HepG2 (cell line): ENCODE measurements around the gene FCGR3B. TPM values are rescaled to one million over a fixed set of nuclear protein-coding genes. Genes with fewer than 3 reads are reported as not detected.
"Not testable (repeated sequence)": the region's sequence is repeated elsewhere in the genome, so short reads cannot be mapped to it uniquely, and the experiment has no call there.

ENCODE experiments used
- ATAC-seq: fragments of 200-7000 bp; cut with Tn5 transposase; 3 replicates; pipeline ENCODE4 v1.9.1; 2020; ENCODE audit warnings: mild to moderate bottlenecking, moderate library complexity
- BruUV-seq: library from RNA; stranded (reverse); fragments of 400-500 nt; replicated peaks from 2 replicates; lab custom pipeline; 2021; lab: Mats Ljungman, UMichigan
- CTCF ChIA-PET: fragments of 300-600 bp; formaldehyde crosslinking; extraction: SDS; loops from one replicate; lab custom pipeline; 2021; ENCODE audit warnings: low total read pairs, inconsistent platforms, low intra/inter-chr PET ratio; lab: Yijun Ruan, JAX
- POLR2A ChIA-PET: fragments of 350-600 bp; sonication (Branson Sonifier 250); formaldehyde crosslinking; loops from one replicate; lab custom pipeline; 2020; ENCODE audit warnings: antibody characterized with exemption, inconsistent platforms; lab: Yijun Ruan, JAX
- DNase-seq: peaks from one replicate; pipeline ENCODE4 v3.0.0-alpha.2; 2015; ENCODE audit warnings: low spot score
- FAIRE-seq: peaks from 3 replicates; lab custom pipeline; 2011; peaks lifted over from hg19 to GRCh38; lab: Jason Lieb, UNC
- H2AFZ ChIP-seq: one replicate; pipeline ENCODE4 v1.6.1; 2011; ENCODE audit warnings: low read length, inconsistent platforms
- H3K27ac ChIP-seq: fragments of 300-600 bp; 3 replicates; pipeline ENCODE4 v1.8.0; 2011; ENCODE audit warnings: mixed run types, mild to moderate bottlenecking, mixed read lengths, low read length, inconsistent platforms; ENCODE audit not compliant: insufficient read depth; ENCODE audit errors: extremely low read length
- H3K27me3 ChIP-seq, 2 experiments: fragments of 200-600 bp in 1 of 2; 2 replicates in 1 of 2; 3 replicates in 1 of 2; pipeline versions ENCODE4 v1.6.0 to v1.8.0; 2011; ENCODE audit warnings: low read length in 2 of 2, mild to moderate bottlenecking in 2 of 2, moderate library complexity in 2 of 2, inconsistent platforms in 1 of 2; ENCODE audit not compliant: insufficient read depth in 2 of 2, control insufficient read depth in 1 of 2
- H3K36me3 ChIP-seq, 2 experiments: fragments of 200-600 bp in 1 of 2; replicated peaks in 1 of 2; 2 replicates in 1 of 2; 3 replicates in 1 of 2; pipeline versions ENCODE4 v1.5.1 to v1.8.0; 2011; ENCODE audit warnings: low read length in 2 of 2, inconsistent platforms in 1 of 2; ENCODE audit not compliant: insufficient read depth in 2 of 2, control insufficient read depth in 1 of 2
- H3K4me1 ChIP-seq: 2 replicates; pipeline ENCODE4 v1.5.1; 2012; ENCODE audit warnings: low read length, inconsistent platforms; ENCODE audit not compliant: insufficient read depth
- H3K4me2 ChIP-seq: 2 replicates; pipeline ENCODE4 v1.6.0; 2011; ENCODE audit warnings: low read depth, low read length, inconsistent platforms
- H3K4me3 ChIP-seq, 3 experiments: fragments of 200-600 bp in 1 of 3; sonication (generic), shearing (Covaris generic) in 1 of 3; replicated peaks in 1 of 3; 2 replicates each; pipeline ENCODE4 v1.5.1; 2011 to 2016; ENCODE audit warnings: low read length in 3 of 3, inconsistent platforms in 2 of 3, low read depth in 2 of 3, mild to moderate bottlenecking in 2 of 3, control low read depth in 1 of 3, mixed read lengths in 1 of 3; ENCODE audit not compliant: insufficient read depth in 1 of 3
- H3K79me2 ChIP-seq: one replicate; pipeline ENCODE4 v1.6.1; 2011; ENCODE audit warnings: low read length, inconsistent platforms; ENCODE audit not compliant: insufficient read depth
- H3K9ac ChIP-seq: 2 replicates; pipeline ENCODE4 v1.6.0; 2011; ENCODE audit warnings: mild to moderate bottlenecking, low read depth, low read length, inconsistent platforms; ENCODE audit not compliant: insufficient read depth
- H3K9me3 ChIP-seq: 2 replicates; pipeline ENCODE4 v1.5.1; 2012; ENCODE audit warnings: mild to moderate bottlenecking, low read length
- H4K20me1 ChIP-seq: 2 replicates; pipeline ENCODE4 v1.6.0; 2011; ENCODE audit warnings: inconsistent platforms, mild to moderate bottlenecking, low read length, moderate library complexity; ENCODE audit not compliant: insufficient read depth
- ZMYM2 ChIP-seq: sonication (generic); formaldehyde crosslinking; IDR thresholded peaks from 2 replicates; pipeline ENCODE4 v1.8.0; 2022; ENCODE audit warnings: mild to moderate bottlenecking, missing genetic modification reagents
- ZMYM3 ChIP-seq: sonication (generic); formaldehyde crosslinking; IDR thresholded peaks from 2 replicates; pipeline ENCODE4 v1.5.1; 2020; ENCODE audit warnings: mild to moderate bottlenecking, missing genetic modification reagents
- WGBS: methylation state at CpG from one replicate; pipeline ENCODE4 v1.1.6; 2017; ENCODE audit warnings: low lambda C conversion rate; 5-methylcytosine and 5-hydroxymethylcytosine counted together
- in situ Hi-C: cut with HindIII; loops from 2 replicates; pipeline ENCODE4 v1.10.0; 2017; ENCODE audit warnings: low pct_unique_long_range_greater_than_20kb; ENCODE audit not compliant: extremely low pct_ligation_motif_present
- intact Hi-C: fragments of 100-400 bp; cut with micrococcal nuclease; formaldehyde crosslinking; loops from one replicate; pipeline ENCODE4 v1.10.0; 2022; ENCODE audit not compliant: unreplicated experiment
- polyA plus RNA-seq, 8 experiments: library from polyadenylated mRNA; depleted of rRNA in 3 of 8; stranded (reverse) in 7 of 8; unstranded in 1 of 8; fragments of >200 nt; fragmentation: Illumina TruSeq in 4 of 8; extraction: Trizol in 4 of 8; gene quantifications; 2 replicates each; pipeline versions ENCODE4 v1.2.1 to v1.2.3, GENCODE V29; 2011 to 2016; ENCODE audit warnings: low read depth in 4 of 8, missing spikeins in 1 of 8, mixed read lengths in 1 of 8; ENCODE audit not compliant: insufficient read depth in 1 of 8
- total RNA-seq, 5 experiments: library from RNA; depleted of rRNA; stranded (reverse); fragments of >200 nt; fragmentation: Illumina TruSeq; extraction: Trizol; gene quantifications; 2 replicates each; pipeline ENCODE4 v1.2.3, GENCODE V29; 2016; ENCODE audit warnings: low read depth in 1 of 5
- TF ChIP-seq, protein P1 (sequence below): IDR thresholded peaks from 2 replicates; pipeline ENCODE4 v1.6.1; 2016; ENCODE audit warnings: mild to moderate bottlenecking
- TF ChIP-seq, protein P2 (sequence below): IDR thresholded peaks from 2 replicates; pipeline ENCODE4 v1.6.1; 2012; ENCODE audit warnings: inconsistent platforms
- TF ChIP-seq, protein P3 (sequence below): sonication (generic); formaldehyde crosslinking; IDR thresholded peaks from 2 replicates; pipeline ENCODE4 v1.9.0; 2022; ENCODE audit warnings: missing genetic modification reagents, mild to moderate bottlenecking, borderline replicate concordance

Gene FCGR3B
- total and polyA plus RNA-seq, 2 of the 13 experiments (the other 11 are each of a cell fraction or from before 2014, with no cell fraction given) = not detected

DNA sequence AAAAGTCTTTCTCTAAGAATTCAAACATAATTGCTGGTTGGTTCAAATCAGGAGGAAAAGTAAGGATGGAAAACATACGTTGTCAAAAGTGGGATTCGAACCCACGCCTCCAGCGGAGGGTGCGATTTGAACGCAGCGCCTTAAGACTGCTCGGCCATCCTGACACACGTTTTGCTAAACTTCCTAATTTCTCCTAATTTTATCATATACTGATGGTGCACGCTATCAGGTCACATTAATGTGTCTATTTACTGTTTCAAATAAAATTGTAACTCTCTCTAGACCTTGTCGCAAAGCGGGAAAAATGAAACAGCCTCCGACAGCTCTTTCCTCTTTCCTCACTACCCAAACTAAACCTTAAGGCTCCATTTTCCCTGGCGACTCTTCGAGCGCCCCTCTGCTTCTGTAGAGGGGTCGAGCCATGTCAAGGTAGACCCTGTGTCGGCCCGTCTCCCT lies 19.1 kb downstream of the FCGR3B start:
- DNase-seq = peak; percentile 10
- Histone ChIP-seq H2AFZ (peak overlapping the region; percentile 42), H3K9ac (peak overlapping the region; percentile 15; the same call in 1 of the 2 replicates), H3K4me3 (peak overlapping the region; percentile 59 to 69 (median 60)), H3K4me2 (peak overlapping the region; percentile 82)
- H3K9me3 ChIP-seq, FAIRE-seq, H4K20me1 ChIP-seq, H3K27ac ChIP-seq, H3K79me2 ChIP-seq, BruUV-seq, H3K4me1 ChIP-seq, H3K36me3 ChIP-seq, ATAC-seq, CTCF ChIA-PET, in situ Hi-C loops, H3K27me3 ChIP-seq: not testable (repeated sequence)
- POLR2A ChIA-PET = interaction anchor here (0.6 kb wide), 1 partner anchor 115 kb away, joined by 3 read pairs; no protein-coding TSS in a partner anchor
- intact Hi-C loops = loop anchor here (5.0 kb wide), 1 partner anchor 80 kb away; no protein-coding TSS in a partner anchor
- WGBS = 3% methylated on average over 19 of the region's 19 CpGs
- TF ChIP-seq, protein P1, sequence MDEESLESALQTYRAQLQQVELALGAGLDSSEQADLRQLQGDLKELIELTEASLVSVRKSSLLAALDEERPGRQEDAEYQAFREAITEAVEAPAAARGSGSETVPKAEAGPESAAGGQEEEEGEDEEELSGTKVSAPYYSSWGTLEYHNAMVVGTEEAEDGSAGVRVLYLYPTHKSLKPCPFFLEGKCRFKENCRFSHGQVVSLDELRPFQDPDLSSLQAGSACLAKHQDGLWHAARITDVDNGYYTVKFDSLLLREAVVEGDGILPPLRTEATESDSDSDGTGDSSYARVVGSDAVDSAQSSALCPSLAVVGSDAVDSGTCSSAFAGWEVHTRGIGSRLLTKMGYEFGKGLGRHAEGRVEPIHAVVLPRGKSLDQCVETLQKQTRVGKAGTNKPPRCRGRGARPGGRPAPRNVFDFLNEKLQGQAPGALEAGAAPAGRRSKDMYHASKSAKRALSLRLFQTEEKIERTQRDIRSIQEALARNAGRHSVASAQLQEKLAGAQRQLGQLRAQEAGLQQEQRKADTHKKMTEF (CRISPR knock-in tag) = peak; percentile 11; the same call in 1 of the 2 replicates
- TF ChIP-seq, protein P2, sequence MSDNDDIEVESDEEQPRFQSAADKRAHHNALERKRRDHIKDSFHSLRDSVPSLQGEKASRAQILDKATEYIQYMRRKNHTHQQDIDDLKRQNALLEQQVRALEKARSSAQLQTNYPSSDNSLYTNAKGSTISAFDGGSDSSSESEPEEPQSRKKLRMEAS = 0 out of 2 replicates have a peak, but pooled peaks have one; percentile 15
- peak; percentile 59; the same call in 1 of the 2 replicates for TF ChIP-seq ZMYM3 (CRISPR knock-in tag)
- TF ChIP-seq, protein P3, sequence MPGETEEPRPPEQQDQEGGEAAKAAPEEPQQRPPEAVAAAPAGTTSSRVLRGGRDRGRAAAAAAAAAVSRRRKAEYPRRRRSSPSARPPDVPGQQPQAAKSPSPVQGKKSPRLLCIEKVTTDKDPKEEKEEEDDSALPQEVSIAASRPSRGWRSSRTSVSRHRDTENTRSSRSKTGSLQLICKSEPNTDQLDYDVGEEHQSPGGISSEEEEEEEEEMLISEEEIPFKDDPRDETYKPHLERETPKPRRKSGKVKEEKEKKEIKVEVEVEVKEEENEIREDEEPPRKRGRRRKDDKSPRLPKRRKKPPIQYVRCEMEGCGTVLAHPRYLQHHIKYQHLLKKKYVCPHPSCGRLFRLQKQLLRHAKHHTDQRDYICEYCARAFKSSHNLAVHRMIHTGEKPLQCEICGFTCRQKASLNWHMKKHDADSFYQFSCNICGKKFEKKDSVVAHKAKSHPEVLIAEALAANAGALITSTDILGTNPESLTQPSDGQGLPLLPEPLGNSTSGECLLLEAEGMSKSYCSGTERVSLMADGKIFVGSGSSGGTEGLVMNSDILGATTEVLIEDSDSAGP (CRISPR knock-in tag) = peak; percentile 38; the same call in 1 of the 2 replicates
- peak; percentile 58; the same call in 1 of the 2 replicates for TF ChIP-seq ZMYM2 (CRISPR knock-in tag)

DNA sequence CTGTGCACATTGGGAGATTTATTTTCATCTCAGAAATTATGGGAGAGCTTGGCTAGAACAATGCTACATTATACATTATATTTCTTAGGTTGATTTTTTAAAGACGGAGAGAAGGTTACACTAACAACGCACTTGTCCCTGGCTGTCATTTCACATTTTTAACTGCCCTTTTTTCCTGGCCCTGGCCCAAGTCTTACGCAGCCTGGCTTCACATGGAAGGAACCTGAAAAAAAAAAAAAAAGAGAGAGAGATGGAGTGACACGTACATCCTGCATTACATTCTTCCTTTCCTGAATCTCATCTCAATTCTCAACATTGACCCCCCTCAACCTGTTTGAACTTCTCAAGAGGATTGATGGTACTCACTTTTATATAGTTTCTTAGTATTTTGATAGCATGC lies 20.8 kb downstream of the FCGR3B start:
- not testable (repeated sequence) for H3K4me2 ChIP-seq, BruUV-seq

DNA sequence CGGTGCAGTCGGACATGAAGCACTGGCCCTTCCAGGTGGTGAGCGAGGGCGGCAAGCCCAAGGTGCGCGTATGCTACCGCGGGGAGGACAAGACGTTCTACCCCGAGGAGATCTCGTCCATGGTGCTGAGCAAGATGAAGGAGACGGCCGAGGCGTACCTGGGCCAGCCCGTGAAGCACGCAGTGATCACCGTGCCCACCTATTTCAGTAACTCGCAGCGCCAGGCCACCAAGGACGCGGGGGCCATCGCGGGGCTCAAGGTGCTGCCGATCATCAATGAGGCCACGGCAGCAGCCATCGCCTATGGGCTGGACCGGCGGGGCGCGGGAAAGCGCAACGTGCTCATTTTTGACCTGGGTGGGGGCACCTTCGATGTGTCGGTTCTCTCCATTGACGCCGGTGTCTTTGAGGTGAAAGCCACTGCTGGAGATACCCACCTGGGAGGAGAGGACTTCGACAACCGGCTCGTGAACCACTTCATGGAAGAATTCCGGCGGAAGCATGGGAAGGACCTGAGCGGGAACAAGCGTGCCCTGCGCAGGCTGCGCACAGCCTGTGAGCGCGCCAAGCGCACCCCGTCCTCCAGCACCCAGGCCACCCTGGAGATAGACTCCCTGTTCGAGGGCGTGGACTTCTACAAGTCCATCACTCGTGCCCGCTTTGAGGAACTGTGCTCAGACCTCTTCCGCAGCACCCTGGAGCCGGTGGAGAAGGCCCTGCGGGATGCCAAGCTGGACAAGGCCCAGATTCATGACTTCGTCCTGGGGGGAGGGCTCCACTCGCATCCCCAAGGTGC lies 24.2 kb downstream of the FCGR3B start:
- H4K20me1 ChIP-seq, H3K4me2 ChIP-seq, H3K9ac ChIP-seq, H3K9me3 ChIP-seq, H3K36me3 ChIP-seq, DNase-seq, H2AFZ ChIP-seq, H3K4me1 ChIP-seq, H3K27me3 ChIP-seq, H3K27ac ChIP-seq, H3K4me3 ChIP-seq, BruUV-seq, ATAC-seq, POLR2A ChIA-PET, CTCF ChIA-PET, in situ Hi-C loops, intact Hi-C loops, FAIRE-seq, H3K79me2 ChIP-seq: not testable (repeated sequence)
- 60% methylated on average over 14 of the region's 58 CpGs for WGBS

More for the DNA sequence above, 20.8 kb downstream of the FCGR3B start:
- in situ Hi-C loops, DNase-seq, FAIRE-seq, H2AFZ ChIP-seq, CTCF ChIA-PET, H3K4me1 ChIP-seq, H4K20me1 ChIP-seq, H3K79me2 ChIP-seq, H3K27ac ChIP-seq, H3K27me3 ChIP-seq, POLR2A ChIA-PET, ATAC-seq, H3K4me3 ChIP-seq, H3K9ac ChIP-seq, H3K36me3 ChIP-seq, H3K9me3 ChIP-seq: not testable (repeated sequence)
- 44% methylated on average over 4 of the region's 4 CpGs for WGBS
- intact Hi-C loops = loop anchor here (5.0 kb wide), 1 partner anchor 78 kb away; no protein-coding TSS in a partner anchor
